SK-N-SH (cell line): ENCODE measurements around the gene CEP112. TPM values are rescaled to one million over a fixed set of nuclear protein-coding genes. Genes with fewer than 3 reads are reported as not detected.
"Not testable (repeated sequence)": the region's sequence is repeated elsewhere in the genome, so short reads cannot be mapped to it uniquely, and the experiment has no call there.

Experiments used
- CTCF ChIA-PET: fragments of 300-600, 350-600 bp; formaldehyde crosslinking; extraction: SDS; loops from one replicate; lab custom pipeline; 2021; lab: Yijun Ruan, JAX
- POLR2A ChIA-PET: fragments of 350-600 bp; sonication (Branson Sonifier 250); formaldehyde crosslinking; extraction: SDS; loops from one replicate; lab custom pipeline; 2020; ENCODE audit warnings: antibody characterized with exemption, inconsistent platforms; lab: Yijun Ruan, JAX
- DNase-seq: peaks from one replicate; pipeline ENCODE4 v3.0.0; 2012
- H2AFZ ChIP-seq: fragments of 200-600 bp; sonication (generic); 2 replicates; pipeline ENCODE4 v1.8.1; 2016; ENCODE audit warnings: antibody characterized with exemption, mild to moderate bottlenecking, low read depth
- H3F3A ChIP-seq: fragments of 200-600 bp; sonication (generic); replicated peaks from 2 replicates; pipeline ENCODE3; 2016; ENCODE audit warnings: antibody characterized with exemption, mild to moderate bottlenecking; ENCODE audit not compliant: insufficient read depth
- H3K27ac ChIP-seq, 2 experiments: fragments of 200-500 bp in 1 of 2; fragments of 200-600 bp in 1 of 2; sonication (Bioruptor generic) in 1 of 2; sonication (generic), shearing (Covaris generic) in 1 of 2; 2 replicates each; pipeline versions ENCODE4 v1.5.1 to v1.6.1; 2014 to 2016; ENCODE audit warnings: low read depth in 2 of 2, inconsistent platforms in 1 of 2, low read length in 1 of 2, mild to moderate bottlenecking in 1 of 2, mixed read lengths in 1 of 2
- H3K27me3 ChIP-seq: fragments of 200-600 bp; sonication (generic), shearing (Covaris generic); 2 replicates; pipeline ENCODE4 v1.6.1; 2016; ENCODE audit warnings: mixed run types; ENCODE audit not compliant: insufficient read depth
- H3K36me3 ChIP-seq, 2 experiments: fragments of 200-500 bp in 1 of 2; fragments of 200-600 bp in 1 of 2; sonication (Bioruptor generic) in 1 of 2; sonication (generic) in 1 of 2; replicated peaks in 1 of 2; 2 replicates each; pipeline versions ENCODE3 to v1.5.1; 2014 to 2016; ENCODE audit warnings: low read length in 1 of 2, mild to moderate bottlenecking in 1 of 2; ENCODE audit not compliant: insufficient read depth in 2 of 2, control insufficient read depth in 1 of 2
- H3K4me1 ChIP-seq, 2 experiments: fragments of 200-500 bp in 1 of 2; fragments of 200-600 bp in 1 of 2; sonication (Bioruptor generic) in 1 of 2; sonication (generic), shearing (Covaris generic) in 1 of 2; 2 replicates each; pipeline versions ENCODE4 v1.5.1 to v1.6.1; 2014 to 2016; ENCODE audit warnings: low read depth in 1 of 2, low read length in 1 of 2, mixed run types in 1 of 2; ENCODE audit not compliant: insufficient read depth in 2 of 2, control insufficient read depth in 1 of 2
- H3K4me2 ChIP-seq: fragments of 200-600 bp; sonication (generic), shearing (Covaris generic); 2 replicates; pipeline ENCODE4 v1.6.1; 2017; ENCODE audit warnings: mixed run types
- H3K4me3 ChIP-seq, 2 experiments: fragments of 200-500 bp in 1 of 2; fragments of 200-600 bp in 1 of 2; sonication (Bioruptor generic) in 1 of 2; sonication (generic), shearing (Covaris generic) in 1 of 2; 2 replicates each; pipeline versions ENCODE4 v1.5.1 to v1.8.1; 2014 to 2016; ENCODE audit warnings: low read depth in 2 of 2, inconsistent platforms in 1 of 2, low read length in 1 of 2, mild to moderate bottlenecking in 1 of 2, mixed read lengths in 1 of 2, moderate library complexity in 1 of 2
- H3K79me2 ChIP-seq: fragments of 200-600 bp; sonication (generic); 2 replicates; pipeline ENCODE4 v1.8.1; 2017; ENCODE audit warnings: mild to moderate bottlenecking; ENCODE audit not compliant: insufficient read depth
- H3K9ac ChIP-seq: fragments of 200-600 bp; sonication (generic); 2 replicates; pipeline ENCODE4 v1.6.1; 2017; ENCODE audit warnings: mixed run types
- H3K9me2 ChIP-seq: fragments of 200-600 bp; sonication (generic); 2 replicates; pipeline ENCODE4 v1.6.1; 2017; ENCODE audit warnings: mixed run types
- H3K9me3 ChIP-seq: fragments of 200-600 bp; sonication (generic); 2 replicates; pipeline ENCODE4 v1.6.1; 2017; ENCODE audit warnings: mixed run types, mild to moderate bottlenecking, moderate library complexity
- H4K20me1 ChIP-seq: fragments of 200-600 bp; sonication (generic); 2 replicates; pipeline ENCODE4 v1.6.1; 2017; ENCODE audit warnings: mild to moderate bottlenecking, mixed run types; ENCODE audit not compliant: insufficient read depth
- CHD2 ChIP-seq: fragments of 150-350 bp; IDR thresholded peaks from 2 replicates; pipeline ENCODE4 v1.6.1; 2018; ENCODE audit warnings: low read length; ENCODE audit not compliant: partially characterized antibody
- FOXJ3 ChIP-seq: sonication (generic); formaldehyde crosslinking; IDR thresholded peaks from 2 replicates; pipeline ENCODE4 v1.5.1; 2020; ENCODE audit warnings: mild to moderate bottlenecking, missing genetic modification reagents
- GATA2 ChIP-seq: sonication (generic); formaldehyde crosslinking; IDR thresholded peaks from 2 replicates; pipeline ENCODE4 v1.5.0; 2020; ENCODE audit warnings: mild to moderate bottlenecking, missing genetic modification reagents
- MEF2A ChIP-seq: IDR thresholded peaks from 2 replicates; pipeline ENCODE4 v1.4.0; 2012; ENCODE audit warnings: low read depth, borderline replicate concordance
- NFIC ChIP-seq: IDR thresholded peaks from 2 replicates; pipeline ENCODE4 v1.4.0; 2012; ENCODE audit warnings: borderline replicate concordance
- USF1 ChIP-seq: IDR thresholded peaks from 2 replicates; pipeline ENCODE4 v1.4.0; 2012; ENCODE audit warnings: low read depth, borderline replicate concordance
- WGBS: methylation state at CpG from one replicate; pipeline ENCODE4 v1.1.6; 2017; ENCODE audit warnings: low lambda C conversion rate; 5-methylcytosine and 5-hydroxymethylcytosine counted together
- polyA plus RNA-seq, 3 experiments: library from polyadenylated mRNA; depleted of rRNA; stranded (reverse); fragments of >200 nt; gene quantifications; 2 replicates each; pipeline ENCODE4 v1.2.3, GENCODE V29; 2012
- TF ChIP-seq, protein P1 (sequence below): IDR thresholded peaks from 2 replicates; pipeline ENCODE4; 2012
- TF ChIP-seq, protein P2 (sequence below): fragments of 150-350 bp; IDR thresholded peaks from 2 replicates; pipeline ENCODE4 v1.6.1; 2016; ENCODE audit warnings: mild to moderate bottlenecking, low read depth, low read length
- TF ChIP-seq, protein P3 (sequence below): IDR thresholded peaks from 2 replicates; pipeline ENCODE4 v1.6.1; 2012; ENCODE audit warnings: mild to moderate bottlenecking, low read depth, low read length, moderate library complexity
- TF ChIP-seq, protein P4 (sequence below): IDR thresholded peaks from 2 replicates; pipeline ENCODE4 v1.4.0; 2012; ENCODE audit warnings: low read depth

The CEP112 gene
- polyA plus RNA-seq, 1 of the 3 experiments (the other 2 are of a cell fraction), result 7.9 TPM

DNA sequence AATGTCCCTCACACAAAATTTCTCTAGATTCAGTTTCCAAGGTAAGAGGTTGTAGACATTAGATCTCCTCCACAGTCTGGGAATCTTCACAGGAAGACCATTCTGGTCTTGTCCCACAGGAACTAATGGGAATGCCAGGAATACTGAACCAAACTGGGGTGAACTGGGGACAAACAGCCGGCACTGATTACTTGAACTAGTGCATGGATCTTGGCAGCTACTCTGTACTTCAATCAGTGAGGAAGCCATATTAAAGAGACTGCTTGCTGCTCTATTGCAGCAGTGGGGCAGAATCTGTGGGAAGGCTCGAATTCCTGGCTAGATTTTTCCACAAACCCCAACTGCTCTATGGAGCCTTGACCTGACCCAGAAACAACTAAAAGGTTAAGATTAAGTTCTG lies 361.6 kb downstream of the CEP112 start:
- peaks cover 0 to 10% of the 10 kb centered on the region in 2 experiments for H3K36me3 ChIP-seq
- TF ChIP-seq GATA2 (CRISPR knock-in tag) (no peak), MEF2A (no peak), USF1 (no peak), NFIC (no peak), FOXJ3 (no peak), CHD2 (no peak)
- TF ChIP-seq, protein P1, sequence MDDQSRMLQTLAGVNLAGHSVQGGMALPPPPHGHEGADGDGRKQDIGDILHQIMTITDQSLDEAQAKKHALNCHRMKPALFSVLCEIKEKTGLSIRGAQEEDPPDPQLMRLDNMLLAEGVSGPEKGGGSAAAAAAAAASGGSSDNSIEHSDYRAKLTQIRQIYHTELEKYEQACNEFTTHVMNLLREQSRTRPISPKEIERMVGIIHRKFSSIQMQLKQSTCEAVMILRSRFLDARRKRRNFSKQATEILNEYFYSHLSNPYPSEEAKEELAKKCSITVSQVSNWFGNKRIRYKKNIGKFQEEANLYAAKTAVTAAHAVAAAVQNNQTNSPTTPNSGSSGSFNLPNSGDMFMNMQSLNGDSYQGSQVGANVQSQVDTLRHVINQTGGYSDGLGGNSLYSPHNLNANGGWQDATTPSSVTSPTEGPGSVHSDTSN, result no peak
- TF ChIP-seq, protein P2, sequence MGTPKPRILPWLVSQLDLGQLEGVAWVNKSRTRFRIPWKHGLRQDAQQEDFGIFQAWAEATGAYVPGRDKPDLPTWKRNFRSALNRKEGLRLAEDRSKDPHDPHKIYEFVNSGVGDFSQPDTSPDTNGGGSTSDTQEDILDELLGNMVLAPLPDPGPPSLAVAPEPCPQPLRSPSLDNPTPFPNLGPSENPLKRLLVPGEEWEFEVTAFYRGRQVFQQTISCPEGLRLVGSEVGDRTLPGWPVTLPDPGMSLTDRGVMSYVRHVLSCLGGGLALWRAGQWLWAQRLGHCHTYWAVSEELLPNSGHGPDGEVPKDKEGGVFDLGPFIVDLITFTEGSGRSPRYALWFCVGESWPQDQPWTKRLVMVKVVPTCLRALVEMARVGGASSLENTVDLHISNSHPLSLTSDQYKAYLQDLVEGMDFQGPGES, result no peak
- TF ChIP-seq, protein P3, sequence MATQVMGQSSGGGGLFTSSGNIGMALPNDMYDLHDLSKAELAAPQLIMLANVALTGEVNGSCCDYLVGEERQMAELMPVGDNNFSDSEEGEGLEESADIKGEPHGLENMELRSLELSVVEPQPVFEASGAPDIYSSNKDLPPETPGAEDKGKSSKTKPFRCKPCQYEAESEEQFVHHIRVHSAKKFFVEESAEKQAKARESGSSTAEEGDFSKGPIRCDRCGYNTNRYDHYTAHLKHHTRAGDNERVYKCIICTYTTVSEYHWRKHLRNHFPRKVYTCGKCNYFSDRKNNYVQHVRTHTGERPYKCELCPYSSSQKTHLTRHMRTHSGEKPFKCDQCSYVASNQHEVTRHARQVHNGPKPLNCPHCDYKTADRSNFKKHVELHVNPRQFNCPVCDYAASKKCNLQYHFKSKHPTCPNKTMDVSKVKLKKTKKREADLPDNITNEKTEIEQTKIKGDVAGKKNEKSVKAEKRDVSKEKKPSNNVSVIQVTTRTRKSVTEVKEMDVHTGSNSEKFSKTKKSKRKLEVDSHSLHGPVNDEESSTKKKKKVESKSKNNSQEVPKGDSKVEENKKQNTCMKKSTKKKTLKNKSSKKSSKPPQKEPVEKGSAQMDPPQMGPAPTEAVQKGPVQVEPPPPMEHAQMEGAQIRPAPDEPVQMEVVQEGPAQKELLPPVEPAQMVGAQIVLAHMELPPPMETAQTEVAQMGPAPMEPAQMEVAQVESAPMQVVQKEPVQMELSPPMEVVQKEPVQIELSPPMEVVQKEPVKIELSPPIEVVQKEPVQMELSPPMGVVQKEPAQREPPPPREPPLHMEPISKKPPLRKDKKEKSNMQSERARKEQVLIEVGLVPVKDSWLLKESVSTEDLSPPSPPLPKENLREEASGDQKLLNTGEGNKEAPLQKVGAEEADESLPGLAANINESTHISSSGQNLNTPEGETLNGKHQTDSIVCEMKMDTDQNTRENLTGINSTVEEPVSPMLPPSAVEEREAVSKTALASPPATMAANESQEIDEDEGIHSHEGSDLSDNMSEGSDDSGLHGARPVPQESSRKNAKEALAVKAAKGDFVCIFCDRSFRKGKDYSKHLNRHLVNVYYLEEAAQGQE, result no peak
- TF ChIP-seq, protein P4, sequence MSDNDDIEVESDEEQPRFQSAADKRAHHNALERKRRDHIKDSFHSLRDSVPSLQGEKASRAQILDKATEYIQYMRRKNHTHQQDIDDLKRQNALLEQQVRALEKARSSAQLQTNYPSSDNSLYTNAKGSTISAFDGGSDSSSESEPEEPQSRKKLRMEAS, result no peak
- H3K79me2 ChIP-seq, result no peaks in the 10 kb centered on the region
- 42% methylated on average over 2 of the region's 2 CpGs for WGBS
- no peaks in the 10 kb centered on the region for H3F3A ChIP-seq
- H3K9me3 ChIP-seq, result peaks cover 28% of the 10 kb centered on the region
- no peak overlapping the region for H3K27ac ChIP-seq
- H3K27me3 ChIP-seq, result no peaks in the 10 kb centered on the region
- no peak overlapping the region for H2AFZ ChIP-seq
- DNase-seq, result no peak
- no peak overlapping the region for H3K4me3 ChIP-seq
- CTCF ChIA-PET, result no interaction called here
- H3K4me1 ChIP-seq, result no peaks in the 10 kb centered on the region
- H3K9me2 ChIP-seq, result no peaks in the 10 kb centered on the region
- POLR2A ChIA-PET, result no interaction called here
- H4K20me1 ChIP-seq, result no peaks in the 10 kb centered on the region
- H3K4me2 ChIP-seq, result no peak overlapping the region
- no peak overlapping the region for H3K9ac ChIP-seq

DNA sequence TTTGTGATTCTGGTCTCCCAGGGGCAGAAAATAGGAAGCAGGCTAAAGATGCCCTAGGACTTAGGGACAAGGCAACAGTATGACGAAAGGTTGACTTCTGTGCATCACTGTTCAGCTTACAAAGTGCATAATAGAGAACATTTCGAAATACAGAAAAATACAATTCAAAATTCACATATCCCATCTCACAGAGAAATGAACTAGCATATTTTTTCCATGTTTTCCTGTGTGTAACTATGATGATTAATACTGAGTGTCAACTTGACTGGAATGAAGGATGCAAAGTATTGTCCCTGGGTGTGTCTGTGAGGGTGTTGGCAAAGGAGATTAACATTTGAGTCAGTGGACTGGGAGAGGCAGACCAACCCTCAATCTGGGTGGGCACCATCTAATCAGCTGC lies 365.4 kb downstream of the CEP112 start:
- CTCF ChIA-PET, result interaction anchor here (1.2 kb wide), 1 partner anchor 533 kb away, joined by 4 read pairs; no protein-coding TSS in a partner anchor
- H2AFZ ChIP-seq, H3K36me3 ChIP-seq, H3K9me3 ChIP-seq, H4K20me1 ChIP-seq, H3K9me2 ChIP-seq, H3K79me2 ChIP-seq, POLR2A ChIA-PET, H3K27me3 ChIP-seq, H3K4me2 ChIP-seq, H3K4me1 ChIP-seq, H3K9ac ChIP-seq, H3F3A ChIP-seq, H3K4me3 ChIP-seq, DNase-seq, H3K27ac ChIP-seq: not testable (repeated sequence)
- 72% methylated on average over 2 of the region's 2 CpGs for WGBS
